GM23248 (cell line): ENCODE data around the gene CD59.

ENCODE experiments used
- EZH2 ChIP-seq: fragments of 200-600 bp; sonication (generic); IDR thresholded peaks from 2 replicates; pipeline ENCODE4 v1.6.1; 2018; ENCODE audit warnings: antibody characterized with exemption, mild to moderate bottlenecking; ENCODE audit not compliant: insufficient read depth, poor library complexity, severe bottlenecking
- EZH2phosphoT487 ChIP-seq: fragments of 200-600 bp; sonication (generic); IDR thresholded peaks from 2 replicates; pipeline ENCODE4 v1.6.1; 2018; ENCODE audit warnings: antibody characterized with exemption, moderate library complexity, mild to moderate bottlenecking, low read depth; ENCODE audit not compliant: insufficient read depth

GRCh38 chr11:33668468-33668825 lies 67.8 kb downstream of the CD59 start:
- no peak for TF ChIP-seq EZH2
- TF ChIP-seq EZH2phosphoT487, result no peak
